Smooth muscle cell (in vitro differentiated cells): ENCODE results near the gene CALM3. TPM values are rescaled to one million over a fixed set of nuclear protein-coding genes. Genes with fewer than 3 reads are reported as not detected.
A peak's percentile ranks its signal among the peaks of the same experiment; 100 is the strongest.

ENCODE experiments used
- DNase-seq: peaks from one replicate; lab custom pipeline; 2025; ENCODE audit not compliant: unreplicated experiment; lab: John Stamatoyannopoulos, UW
- H2AFZ ChIP-seq: fragments of 200-600 bp; sonication (generic); 2 replicates; pipeline ENCODE4 v1.6.0; 2016; ENCODE audit warnings: antibody characterized with exemption, low read depth, mild to moderate bottlenecking
- H3F3A ChIP-seq: fragments of 200-600 bp; sonication (generic); 2 replicates; pipeline ENCODE4 v1.6.0; 2017; ENCODE audit warnings: antibody characterized with exemption, low read depth
- H3K27ac ChIP-seq: fragments of 200-600 bp; sonication (generic); 2 replicates; pipeline ENCODE4 v1.5.1; 2016; ENCODE audit warnings: low read depth, mild to moderate bottlenecking
- H3K27me3 ChIP-seq: fragments of 200-600 bp; sonication (generic); 2 replicates; pipeline ENCODE4 v1.6.1; 2016; ENCODE audit warnings: low read depth, mild to moderate bottlenecking
- H3K36me3 ChIP-seq: fragments of 200-600 bp; sonication (generic); 2 replicates; pipeline ENCODE4 v1.5.1; 2016; ENCODE audit warnings: low read depth
- H3K4me1 ChIP-seq: fragments of 200-600 bp; sonication (generic); 2 replicates; pipeline ENCODE4 v1.5.1; 2016; ENCODE audit warnings: low read depth
- H3K4me2 ChIP-seq: fragments of 200-600 bp; sonication (generic); 2 replicates; pipeline ENCODE4 v1.6.0; 2016; ENCODE audit warnings: mild to moderate bottlenecking
- H3K4me3 ChIP-seq: fragments of 200-600 bp; sonication (generic); 2 replicates; pipeline ENCODE4 v1.5.1; 2016; ENCODE audit warnings: mild to moderate bottlenecking
- H3K79me2 ChIP-seq: fragments of 200-600 bp; sonication (generic); 2 replicates; pipeline ENCODE4 v1.6.0; 2016; ENCODE audit warnings: low read depth, mild to moderate bottlenecking
- H3K9ac ChIP-seq: fragments of 200-600 bp; sonication (generic); 2 replicates; pipeline ENCODE4 v1.6.0; 2016; ENCODE audit warnings: low read depth
- H3K9me3 ChIP-seq: fragments of 200-600 bp; sonication (generic); replicated peaks from 2 replicates; pipeline ENCODE4 v1.5.1; 2016; ENCODE audit warnings: low read depth
- H4K20me1 ChIP-seq: fragments of 200-600 bp; sonication (generic); 2 replicates; pipeline ENCODE4 v1.6.0; 2016; ENCODE audit warnings: low read depth
- WGBS: methylation state at CpG from one replicate; pipeline ENCODE4 v1.1.7; 2016; ENCODE audit warnings: low lambda C conversion rate; 5-methylcytosine and 5-hydroxymethylcytosine counted together
- polyA plus RNA-seq: library from polyadenylated mRNA; unstranded; fragments of >200 nt; fragmentation: Nextera tagmentation; extraction: Ambion mirVana; gene quantifications from 2 replicates; pipeline ENCODE4 v1.2.1, GENCODE V29; 2016
- total RNA-seq: library from RNA; depleted of rRNA; stranded (reverse); fragments of >200 nt; gene quantifications from 2 replicates; pipeline ENCODE4 v1.2.3, GENCODE V29; 2014
- TF ChIP-seq, protein P1 (sequence below): fragments of 200-600 bp; sonication (generic); IDR thresholded peaks from 2 replicates; pipeline ENCODE4 v1.5.1; 2017; ENCODE audit warnings: borderline replicate concordance, mild to moderate bottlenecking, antibody characterized with exemption; ENCODE audit not compliant: insufficient read depth, poor library complexity, severe bottlenecking

Gene CALM3
- total RNA-seq (152 and 172 TPM in 2 replicates), polyA plus RNA-seq (165 and 183 TPM in 2 replicates)

GRCh38 chr19:46601318-46602224, at the start of gene CALM3:
CALM3 (plus strand) TSS chr19:46601330; CDS start chr19:46601435, 105 bp downstream.
- H4K20me1 ChIP-seq: peaks cover 46% of the 10 kb centered on the region
- TF ChIP-seq, protein P1, sequence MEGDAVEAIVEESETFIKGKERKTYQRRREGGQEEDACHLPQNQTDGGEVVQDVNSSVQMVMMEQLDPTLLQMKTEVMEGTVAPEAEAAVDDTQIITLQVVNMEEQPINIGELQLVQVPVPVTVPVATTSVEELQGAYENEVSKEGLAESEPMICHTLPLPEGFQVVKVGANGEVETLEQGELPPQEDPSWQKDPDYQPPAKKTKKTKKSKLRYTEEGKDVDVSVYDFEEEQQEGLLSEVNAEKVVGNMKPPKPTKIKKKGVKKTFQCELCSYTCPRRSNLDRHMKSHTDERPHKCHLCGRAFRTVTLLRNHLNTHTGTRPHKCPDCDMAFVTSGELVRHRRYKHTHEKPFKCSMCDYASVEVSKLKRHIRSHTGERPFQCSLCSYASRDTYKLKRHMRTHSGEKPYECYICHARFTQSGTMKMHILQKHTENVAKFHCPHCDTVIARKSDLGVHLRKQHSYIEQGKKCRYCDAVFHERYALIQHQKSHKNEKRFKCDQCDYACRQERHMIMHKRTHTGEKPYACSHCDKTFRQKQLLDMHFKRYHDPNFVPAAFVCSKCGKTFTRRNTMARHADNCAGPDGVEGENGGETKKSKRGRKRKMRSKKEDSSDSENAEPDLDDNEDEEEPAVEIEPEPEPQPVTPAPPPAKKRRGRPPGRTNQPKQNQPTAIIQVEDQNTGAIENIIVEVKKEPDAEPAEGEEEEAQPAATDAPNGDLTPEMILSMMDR: no peak
- peaks cover 16% of the 10 kb centered on the region for H3K4me1 ChIP-seq
- no peak for DNase-seq
- peak within 1 kb of the TSS; percentile 98 for H3K27ac ChIP-seq
- H2AFZ ChIP-seq: peak within 1 kb of the TSS; percentile 96
- no peaks in the 10 kb centered on the region for H3K36me3 ChIP-seq
- no peaks in the 10 kb centered on the region for H3F3A ChIP-seq
- WGBS: 2% methylated on average over 32 of the region's 51 CpGs
- no peaks in the 10 kb centered on the region for H3K27me3 ChIP-seq
- H3K4me3 ChIP-seq: peak within 1 kb of the TSS; percentile 99
- no peaks in the 10 kb centered on the region for H3K9me3 ChIP-seq
- H3K4me2 ChIP-seq: peak within 1 kb of the TSS; percentile 99
- peaks cover 51% of the 10 kb centered on the region for H3K79me2 ChIP-seq
- H3K9ac ChIP-seq: peak within 1 kb of the TSS; percentile 100

GRCh38 chr19:46552891-46553290, 48.2 kb upstream of the CALM3 start:
- no peaks in the 10 kb centered on the region for H3K79me2 ChIP-seq
- TF ChIP-seq, protein P1: no peak
- 89% methylated on average over 1 of the region's 1 CpG for WGBS
- no peak overlapping the region for H3K4me2 ChIP-seq
- DNase-seq: no peak
- peaks cover 4% of the 10 kb centered on the region for H3K27me3 ChIP-seq
- H3F3A ChIP-seq: no peaks in the 10 kb centered on the region
- H3K36me3 ChIP-seq: no peaks in the 10 kb centered on the region
- H3K4me1 ChIP-seq: no peaks in the 10 kb centered on the region
- no peak overlapping the region for H3K4me3 ChIP-seq
- no peak overlapping the region for H3K9ac ChIP-seq
- H4K20me1 ChIP-seq: no peaks in the 10 kb centered on the region
- peaks cover 12% of the 10 kb centered on the region for H3K9me3 ChIP-seq
- H3K27ac ChIP-seq: no peak overlapping the region
- no peak overlapping the region for H2AFZ ChIP-seq

- Histone ChIP-seq H3K27ac (no peak overlapping the region), H3K9me3 (peaks cover 12% of the 10 kb centered on the region), H4K20me1 (no peaks in the 10 kb centered on the region), H3F3A (no peaks in the 10 kb centered on the region), H3K27me3 (peaks cover 4% of the 10 kb centered on the region), H3K9ac (no peak overlapping the region), H3K4me3 (no peak overlapping the region), H3K4me2 (no peak overlapping the region), H3K4me1 (no peaks in the 10 kb centered on the region), H2AFZ (no peak overlapping the region), H3K36me3 (no peaks in the 10 kb centered on the region), H3K79me2 (no peaks in the 10 kb centered on the region)
- TF ChIP-seq, protein P1: no peak
- DNase-seq: no peak
- WGBS: 85% methylated on average over 1 of the region's 1 CpG
These were observed 47.0 kb upstream of the CALM3 start for GRCh38 chr19:46554161-46554560.
